Body of pancreas (tissue), 4 donors: ENCODE results near the gene TEFM.

Experiments used
- CTCF ChIP-seq, 7 experiments: fragments of 450-650 bp in 4 of 7; fragments of 200-600 bp in 3 of 7; sonication (generic) in 3 of 7; IDR thresholded peaks; one replicate each; pipeline ENCODE4 v1.5.1; 2016 to 2019; ENCODE audit warnings: antibody characterized with exemption in 7 of 7
- POLR2A ChIP-seq, 3 donors: fragments of 450-650 bp; IDR thresholded peaks; one replicate each; pipeline ENCODE4 v1.6.1; 2016; ENCODE audit warnings: antibody characterized with exemption in 3 of 3, mild to moderate bottlenecking in 2 of 3

GRCh38 chr17:30913955-30914354 lies 7.9 kb upstream of the TEFM start:
- TF ChIP-seq POLR2A (IDR thresholded peaks at IDR 0.05) (no peak), CTCF (IDR thresholded peaks at IDR 0.05) (no peak)
